GM12801 (cell line): ENCODE data around the gene ZP4.

Source experiments
- TF ChIP-seq, protein P1 (sequence below): IDR thresholded peaks from one replicate; pipeline ENCODE4 v1.5.1; 2011; ENCODE audit warnings: control low read depth; ENCODE audit not compliant: insufficient read length; ENCODE audit errors: extremely low read depth

Gene ZP4

DNA sequence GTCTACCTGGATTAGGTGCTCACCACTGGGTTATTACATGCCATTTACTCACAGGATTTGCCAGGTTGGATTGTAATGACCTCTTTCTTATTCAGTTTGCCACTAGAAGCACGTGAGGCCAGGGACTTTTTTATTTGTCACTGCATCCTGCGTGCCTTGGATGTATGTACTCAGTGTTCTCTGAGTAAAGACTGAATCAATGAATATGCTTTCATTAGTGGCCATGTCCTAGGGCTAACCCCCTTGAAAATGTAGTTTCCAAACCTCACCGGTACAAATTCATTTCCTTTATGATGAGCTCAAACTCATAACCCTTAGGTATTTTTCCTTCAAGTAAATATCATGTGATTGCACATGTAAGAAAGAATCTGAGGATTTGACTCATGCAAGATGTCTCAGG is 1.3 kb upstream of the ZP4 start:
- TF ChIP-seq, protein P1, sequence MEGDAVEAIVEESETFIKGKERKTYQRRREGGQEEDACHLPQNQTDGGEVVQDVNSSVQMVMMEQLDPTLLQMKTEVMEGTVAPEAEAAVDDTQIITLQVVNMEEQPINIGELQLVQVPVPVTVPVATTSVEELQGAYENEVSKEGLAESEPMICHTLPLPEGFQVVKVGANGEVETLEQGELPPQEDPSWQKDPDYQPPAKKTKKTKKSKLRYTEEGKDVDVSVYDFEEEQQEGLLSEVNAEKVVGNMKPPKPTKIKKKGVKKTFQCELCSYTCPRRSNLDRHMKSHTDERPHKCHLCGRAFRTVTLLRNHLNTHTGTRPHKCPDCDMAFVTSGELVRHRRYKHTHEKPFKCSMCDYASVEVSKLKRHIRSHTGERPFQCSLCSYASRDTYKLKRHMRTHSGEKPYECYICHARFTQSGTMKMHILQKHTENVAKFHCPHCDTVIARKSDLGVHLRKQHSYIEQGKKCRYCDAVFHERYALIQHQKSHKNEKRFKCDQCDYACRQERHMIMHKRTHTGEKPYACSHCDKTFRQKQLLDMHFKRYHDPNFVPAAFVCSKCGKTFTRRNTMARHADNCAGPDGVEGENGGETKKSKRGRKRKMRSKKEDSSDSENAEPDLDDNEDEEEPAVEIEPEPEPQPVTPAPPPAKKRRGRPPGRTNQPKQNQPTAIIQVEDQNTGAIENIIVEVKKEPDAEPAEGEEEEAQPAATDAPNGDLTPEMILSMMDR, result no peak

- TF ChIP-seq, protein P1, result no peak
These were observed 544 bp upstream of the ZP4 start for GRCh38 chr1:237891266-237891665.

- TF ChIP-seq, protein P1, result no peak
These were observed 306 bp downstream of the ZP4 start for GRCh38 chr1:237890416-237890815.

- TF ChIP-seq, protein P1, result no peak
These were observed 2.6 kb downstream of the ZP4 start for GRCh38 chr1:237888143-237888542.

DNA sequence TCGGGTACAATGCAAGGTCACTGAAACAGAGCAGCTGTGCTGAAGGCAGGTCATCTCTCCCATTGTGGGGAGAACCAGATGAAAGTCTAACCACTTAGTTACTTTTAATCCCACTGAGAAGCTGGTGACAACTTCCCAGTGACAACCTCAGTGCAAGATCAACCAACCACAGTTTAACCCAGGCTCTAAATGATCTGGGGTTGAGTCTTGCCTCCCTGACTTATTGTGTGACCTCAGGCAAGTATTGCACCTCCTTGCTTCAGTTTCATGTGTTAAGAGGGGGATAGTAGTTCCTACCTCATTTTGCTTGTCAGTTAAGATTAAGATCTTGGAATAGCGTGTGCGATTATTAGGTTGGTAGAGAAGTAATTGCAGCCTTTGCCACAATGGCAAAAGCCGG is 3.2 kb downstream of the ZP4 start:
- TF ChIP-seq, protein P1, result no peak

DNA sequence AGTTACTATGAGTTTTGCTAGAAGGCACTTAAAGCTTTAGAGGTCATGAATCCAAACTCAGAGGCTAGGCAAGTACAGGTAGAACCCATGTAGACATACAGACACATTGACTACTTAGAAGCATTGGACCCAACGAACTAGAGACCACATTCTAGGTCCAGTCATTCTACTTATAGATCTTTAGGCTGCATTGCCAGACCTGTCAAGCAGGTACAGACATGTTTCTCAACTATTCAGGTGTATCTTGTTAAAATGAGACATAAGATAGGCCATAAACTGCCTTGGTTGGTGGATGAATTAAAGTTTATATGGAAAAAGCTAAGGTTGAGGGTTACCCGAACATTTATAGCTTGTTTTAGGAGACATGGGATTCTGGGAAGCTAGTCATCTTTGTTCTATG is 6.5 kb downstream of the ZP4 start:
- TF ChIP-seq, protein P1, result no peak

DNA sequence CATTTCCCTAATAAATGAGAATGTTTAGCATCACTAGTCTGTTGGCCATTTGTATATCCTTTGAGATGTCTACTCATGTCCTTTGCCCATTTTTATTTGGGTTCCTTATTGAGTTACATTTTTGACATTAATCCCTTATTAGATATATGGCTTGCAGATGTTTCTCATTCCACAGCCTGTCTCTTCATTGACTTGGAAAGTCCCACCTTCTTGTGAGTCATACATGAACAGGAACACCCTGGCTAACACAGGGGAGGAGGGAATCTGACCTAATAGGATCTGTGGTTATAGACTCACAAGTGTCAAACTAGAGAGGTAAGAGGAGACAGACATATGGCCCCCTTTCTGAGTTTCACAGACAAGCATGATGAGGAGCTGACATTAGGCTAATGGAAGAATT is 11.5 kb downstream of the ZP4 start:
- TF ChIP-seq, protein P1, result no peak

DNA sequence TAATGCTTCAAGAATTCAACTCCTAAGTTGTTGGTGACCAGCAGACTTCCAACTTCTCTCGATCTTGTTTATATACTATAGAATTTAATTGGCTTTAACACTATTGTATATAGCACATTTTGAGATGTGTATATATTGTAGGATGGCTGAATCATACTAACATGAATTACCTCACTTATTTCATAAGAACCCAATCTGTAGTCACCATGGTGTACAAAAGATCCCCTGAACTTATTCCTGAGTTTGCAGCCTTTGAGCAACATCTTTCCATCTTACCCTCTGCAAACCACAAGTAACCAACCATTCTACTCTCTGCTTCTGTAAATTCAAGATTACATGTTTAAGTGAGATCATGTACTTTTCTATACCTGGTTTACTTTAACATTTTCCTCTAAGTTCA is 12.3 kb downstream of the ZP4 start:
- TF ChIP-seq, protein P1, result no peak
